ENCODE results near the gene L1CAM.

Gene L1CAM

GRCh38 chrX:153922932-153923857 lies 37.2 kb upstream of the L1CAM start:
- peak; percentile 79 for DNase-seq (ENCODE audit: low spot score)

GRCh38 chrX:153921511-153922446 lies 35.8 kb upstream of the L1CAM start:
- no peak for DNase-seq (ENCODE audit: low spot score)

- DNase-seq (ENCODE audit: low spot score): no peak
Measured at GRCh38 chrX:153921070-153921469, 35.1 kb upstream of the L1CAM start.

- no peak for DNase-seq (ENCODE audit: low spot score)
Measured at GRCh38 chrX:153920546-153920945, 34.6 kb upstream of the L1CAM start.

GRCh38 chrX:153919281-153919680 lies 33.3 kb upstream of the L1CAM start:
- DNase-seq (ENCODE audit: low spot score): no peak

- no peak for DNase-seq (ENCODE audit: low spot score)
Measured at GRCh38 chrX:153917869-153918268, 31.9 kb upstream of the L1CAM start.

GRCh38 chrX:153913701-153914100 lies 27.7 kb upstream of the L1CAM start:
- no peak for DNase-seq (ENCODE audit: low spot score)

- DNase-seq (ENCODE audit: low spot score): no peak
Measured at GRCh38 chrX:153913211-153913610, 27.2 kb upstream of the L1CAM start.

GRCh38 chrX:153911798-153912197 lies 25.8 kb upstream of the L1CAM start:
- DNase-seq (ENCODE audit: low spot score): no peak

GRCh38 chrX:153910446-153910845 lies 24.5 kb upstream of the L1CAM start:
- no peak for DNase-seq (ENCODE audit: low spot score)

- DNase-seq (ENCODE audit: low spot score): no peak
Measured at GRCh38 chrX:153909980-153910360, 24.0 kb upstream of the L1CAM start.

- no peak for DNase-seq (ENCODE audit: low spot score)
Measured at GRCh38 chrX:153909024-153909979, 23.3 kb upstream of the L1CAM start.

GRCh38 chrX:153908219-153908860 lies 22.4 kb upstream of the L1CAM start:
- DNase-seq (ENCODE audit: low spot score): no peak

GRCh38 chrX:153907456-153907855 lies 21.5 kb upstream of the L1CAM start:
- no peak for DNase-seq (ENCODE audit: low spot score)

- no peak for DNase-seq (ENCODE audit: low spot score)
Measured at GRCh38 chrX:153906126-153906917, 20.3 kb upstream of the L1CAM start.

- DNase-seq (ENCODE audit: low spot score): no peak
Measured at GRCh38 chrX:153905481-153906095, 19.6 kb upstream of the L1CAM start.

- no peak for DNase-seq (ENCODE audit: low spot score)
Measured at GRCh38 chrX:153903991-153904957, 18.3 kb upstream of the L1CAM start, which contains the start of gene AVPR2. TSS of gene AVPR2 (plus strand) at chrX:153904673. CDS start at chrX:153905146, 473 bp downstream.

- no peak for DNase-seq (ENCODE audit: low spot score)
Measured at GRCh38 chrX:153903238-153903980, 17.4 kb upstream of the L1CAM start.
